Stimulated activated CD8-positive, alpha-beta memory T cell treated with anti-CD3 and anti-CD28 coated beads, Interleukin-7, amount 100 ng/mL, for 24 hours (primary cell): ENCODE results near the gene DOK1.

Experiments used
- DNase-seq: peaks from one replicate; pipeline ENCODE4 v3.0.0-alpha.2; 2020; ENCODE audit warnings: low read depth

DOK1 gene

DNA sequence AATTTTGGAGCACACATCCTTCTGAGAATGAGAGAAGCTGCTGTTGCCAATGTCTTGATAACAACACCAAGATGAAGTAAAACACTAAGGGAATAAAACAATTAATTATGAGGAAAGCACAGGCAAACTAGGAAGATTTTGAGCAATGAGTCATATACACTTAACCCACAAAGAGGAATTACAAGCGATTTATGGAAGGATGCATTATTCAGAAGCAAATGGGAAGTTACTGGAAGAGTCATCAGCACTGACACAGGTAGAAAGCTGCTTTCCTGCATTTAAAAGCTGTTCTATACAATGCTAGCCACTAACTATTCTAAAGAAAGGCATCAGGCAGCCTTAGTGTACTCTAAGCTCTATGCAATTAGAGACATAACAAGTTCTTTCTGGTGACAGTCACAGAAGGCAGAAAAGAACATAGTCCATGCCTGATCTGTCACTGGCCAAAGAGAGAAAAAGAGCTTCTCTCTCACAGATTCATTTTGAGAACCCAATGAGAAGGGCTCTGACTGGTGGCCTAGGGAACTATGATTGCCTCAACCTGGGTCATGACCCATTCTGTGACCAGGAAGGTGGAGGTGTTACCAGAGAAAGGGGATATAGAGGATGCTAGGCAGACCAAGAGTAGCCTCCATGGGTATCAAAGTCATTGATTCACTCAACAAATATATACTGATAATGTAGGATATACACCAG, 48.2 kb downstream of the DOK1 start:
- DNase-seq = no peak

GRCh38 chr2:74603282-74604000, 48.9 kb downstream of the DOK1 start:
- DNase-seq = no peak

DNA sequence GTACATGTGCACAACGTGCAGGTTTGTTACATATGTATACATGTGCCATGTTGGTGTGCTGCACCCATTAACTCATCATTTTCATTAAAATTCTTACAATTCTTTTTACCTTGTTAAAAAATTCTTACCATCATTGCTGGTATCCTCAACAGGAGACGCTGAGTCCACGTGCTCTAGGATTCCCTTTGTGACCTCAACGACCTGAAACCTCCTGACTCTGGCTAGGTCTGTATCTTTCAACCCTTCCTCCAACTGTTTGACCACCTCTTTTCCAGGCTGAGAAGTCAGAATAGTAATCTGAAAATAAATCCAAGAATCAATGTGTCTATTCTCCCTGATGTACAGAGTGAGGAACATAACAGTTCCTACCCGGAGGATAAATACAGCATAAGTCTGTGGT, 52.4 kb downstream of the DOK1 start:
- no peak for DNase-seq
